H1 (cell line): Measurements from ENCODE around the gene TAOK1. TPM values are rescaled to one million over a fixed set of nuclear protein-coding genes. Genes with fewer than 3 reads are reported as not detected.

Experiments
- CTCF ChIA-PET: fragments of 300-600 bp; sonication (Branson Sonifier 250); formaldehyde crosslinking; loops from one replicate; lab custom pipeline; 2021; ENCODE audit not compliant: partially characterized antibody; lab: Charles Lee
- POLR2A ChIA-PET: fragments of 300-600 bp; sonication (Branson Sonifier 250); formaldehyde crosslinking; loops from one replicate; lab custom pipeline; 2021; ENCODE audit warnings: inconsistent platforms; ENCODE audit not compliant: partially characterized antibody; lab: Charles Lee
- DNase-seq, 2 experiments: peaks; one replicate each; pipeline versions ENCODE4 v3.0.0 to v3.0.0-alpha.2; 2010 to 2022; ENCODE audit warnings: low spot score in 2 of 2, low read depth in 1 of 2, mixed read lengths in 1 of 2
- FAIRE-seq: peaks from 2 replicates; lab custom pipeline; 2011; peaks lifted over from hg19 to GRCh38; lab: Jason Lieb, UNC
- H2AFZ ChIP-seq: 2 replicates; pipeline ENCODE4 v1.8.1; 2012; ENCODE audit warnings: low read length, inconsistent platforms
- H2AK5ac ChIP-seq: 2 replicates; pipeline ENCODE4 v1.6.1; 2013; ENCODE audit warnings: low read depth, low read length
- H2BK120ac ChIP-seq: replicated peaks from 2 replicates; pipeline ENCODE3; 2013; ENCODE audit warnings: low read depth, low read length, inconsistent platforms
- H2BK12ac ChIP-seq: 2 replicates; pipeline ENCODE4 v1.6.1; 2013; ENCODE audit warnings: low read depth, low read length
- H2BK15ac ChIP-seq: 2 replicates; pipeline ENCODE4 v1.6.1; 2013; ENCODE audit warnings: low read length
- H2BK20ac ChIP-seq: 2 replicates; pipeline ENCODE4 v1.6.1; 2013; ENCODE audit warnings: low read length
- H2BK5ac ChIP-seq: 2 replicates; pipeline ENCODE4 v1.6.1; 2013; ENCODE audit warnings: low read depth, low read length
- H3K14ac ChIP-seq: 2 replicates; pipeline ENCODE4 v1.6.1; 2013; ENCODE audit warnings: inconsistent platforms; ENCODE audit not compliant: insufficient read length
- H3K18ac ChIP-seq: 2 replicates; pipeline ENCODE4 v1.6.1; 2013; ENCODE audit warnings: low read length; ENCODE audit errors: extremely low read depth
- H3K23ac ChIP-seq: 2 replicates; pipeline ENCODE4 v1.6.1; 2013; ENCODE audit warnings: inconsistent platforms; ENCODE audit not compliant: insufficient read length
- H3K23me2 ChIP-seq: 2 replicates; pipeline ENCODE4 v1.6.1; 2013; ENCODE audit warnings: low read depth, low read length
- H3K27ac ChIP-seq: 2 replicates; pipeline ENCODE4 v1.6.1; 2011; ENCODE audit warnings: low read depth, low read length, inconsistent platforms
- H3K27me3 ChIP-seq, 4 experiments: replicated peaks in 1 of 4; 1 replicate in 1 of 4; 2 replicates in 3 of 4; pipeline versions ENCODE4 v1.6.1 to v1.8.1; 2011 to 2013; ENCODE audit warnings: low read length in 3 of 4, mild to moderate bottlenecking in 3 of 4, inconsistent platforms in 2 of 4, mixed read lengths in 2 of 4, moderate library complexity in 1 of 4; ENCODE audit not compliant: control insufficient read depth in 3 of 4, insufficient read depth in 3 of 4; ENCODE audit errors: extremely low read depth in 1 of 4
- H3K36me3 ChIP-seq, 4 experiments: 2 replicates each; pipeline versions ENCODE4 v1.6.1 to v1.8.1; 2011 to 2013; ENCODE audit warnings: mild to moderate bottlenecking in 4 of 4, low read length in 3 of 4, moderate library complexity in 2 of 4, control low read depth in 1 of 4, inconsistent platforms in 1 of 4; ENCODE audit not compliant: insufficient read depth in 4 of 4, control insufficient read depth in 2 of 4
- H3K4ac ChIP-seq: replicated peaks from 2 replicates; pipeline ENCODE3; 2013; ENCODE audit warnings: low read length, low read depth, mixed read lengths, inconsistent platforms; ENCODE audit not compliant: insufficient read length
- H3K4me1 ChIP-seq, 4 experiments: replicated peaks in 1 of 4; 1 replicate in 1 of 4; 2 replicates in 3 of 4; pipeline versions ENCODE4 v1.6.1 to v1.8.1; 2011 to 2013; ENCODE audit warnings: low read length in 3 of 4, inconsistent platforms in 2 of 4, mixed read lengths in 1 of 4; ENCODE audit not compliant: insufficient read depth in 4 of 4, control insufficient read depth in 3 of 4
- H3K4me2 ChIP-seq, 2 experiments: 2 replicates each; pipeline versions ENCODE4 v1.6.1 to v1.8.1; 2011 to 2013; ENCODE audit warnings: low read depth in 2 of 2, low read length in 2 of 2, control low read depth in 1 of 2, inconsistent platforms in 1 of 2, mild to moderate bottlenecking in 1 of 2; ENCODE audit not compliant: insufficient read depth in 1 of 2
- H3K4me3 ChIP-seq, 4 experiments: fragments of 200-600, 300-600 bp in 1 of 4; sonication (generic), shearing (Covaris generic), sonication (Bioruptor Twin) in 1 of 4; 2 replicates each; pipeline versions ENCODE4 v1.5.1 to v1.8.1; 2011 to 2016; ENCODE audit warnings: low read length in 4 of 4, low read depth in 3 of 4, control low read depth in 2 of 4, inconsistent platforms in 2 of 4, mild to moderate bottlenecking in 2 of 4, mixed read lengths in 1 of 4, moderate library complexity in 1 of 4; ENCODE audit not compliant: insufficient read depth in 2 of 4; ENCODE audit errors: extremely low read depth in 1 of 4
- H3K56ac ChIP-seq: replicated peaks from 2 replicates; pipeline ENCODE3; 2013; ENCODE audit warnings: low read depth, mild to moderate bottlenecking, mixed read lengths, low read length, inconsistent platforms; ENCODE audit not compliant: insufficient read length
- H3K79me1 ChIP-seq: 2 replicates; pipeline ENCODE4 v1.6.1; 2013; ENCODE audit warnings: low read depth, low read length, control low read depth
- H3K79me2 ChIP-seq, 2 experiments: 2 replicates each; pipeline versions ENCODE4 v1.6.1 to v1.8.1; 2012 to 2013; ENCODE audit warnings: low read length in 2 of 2, mild to moderate bottlenecking in 2 of 2, inconsistent platforms in 1 of 2; ENCODE audit not compliant: insufficient read depth in 2 of 2, control insufficient read depth in 1 of 2
- H3K9ac ChIP-seq, 4 experiments: replicated peaks in 1 of 4; 1 replicate in 1 of 4; 2 replicates in 3 of 4; pipeline versions ENCODE4 v1.6.1 to v1.8.1; 2011 to 2013; ENCODE audit warnings: low read depth in 3 of 4, low read length in 3 of 4, control low read depth in 2 of 4, mild to moderate bottlenecking in 2 of 4, moderate library complexity in 2 of 4, inconsistent platforms in 1 of 4; ENCODE audit errors: extremely low read depth in 1 of 4
- H3K9me3 ChIP-seq, 2 experiments: 2 replicates each; pipeline versions ENCODE4 v1.6.1 to v1.8.1; 2012 to 2013; ENCODE audit warnings: mild to moderate bottlenecking in 2 of 2, moderate library complexity in 2 of 2, control low read depth in 1 of 2, inconsistent platforms in 1 of 2, low read depth in 1 of 2, low read length in 1 of 2, mixed read lengths in 1 of 2; ENCODE audit not compliant: insufficient read depth in 2 of 2
- H4K20me1 ChIP-seq, 2 experiments: replicated peaks in 1 of 2; 2 replicates each; pipeline versions ENCODE3 to v1.8.1; 2011 to 2013; ENCODE audit warnings: inconsistent platforms in 2 of 2, low read length in 2 of 2, mild to moderate bottlenecking in 1 of 2; ENCODE audit not compliant: insufficient read depth in 2 of 2, control insufficient read depth in 1 of 2
- H4K5ac ChIP-seq: 2 replicates; pipeline ENCODE4 v1.6.1; 2013; ENCODE audit warnings: low read length, low read depth, mixed read lengths, inconsistent platforms; ENCODE audit not compliant: insufficient read length
- H4K8ac ChIP-seq: 2 replicates; pipeline ENCODE4 v1.8.0; 2013; ENCODE audit warnings: mild to moderate bottlenecking, moderate library complexity, low read length, inconsistent platforms; ENCODE audit not compliant: insufficient read depth; ENCODE audit errors: extremely low read depth
- H4K91ac ChIP-seq: replicated peaks from 2 replicates; pipeline ENCODE3; 2013; ENCODE audit warnings: low read length, mixed read lengths, inconsistent platforms; ENCODE audit not compliant: insufficient read length
- CBX8 ChIP-seq: fragments of 300-800, 300-1000 bp; sonication (generic); IDR thresholded peaks from 2 replicates; pipeline ENCODE4 v1.7.1; 2016; ENCODE audit warnings: low read depth, low read length, borderline replicate concordance
- GABPA ChIP-seq: IDR thresholded peaks from 2 replicates; pipeline ENCODE4 v1.6.1; 2011; ENCODE audit warnings: mild to moderate bottlenecking, low read length, moderate library complexity, borderline replicate concordance; ENCODE audit not compliant: insufficient read depth
- MAFK ChIP-seq: IDR thresholded peaks from 2 replicates; pipeline ENCODE4 v1.6.1; 2012; ENCODE audit warnings: low read depth, mild to moderate bottlenecking, improper control_type of control experiment, low read length
- NANOG ChIP-seq: IDR thresholded peaks from 2 replicates; pipeline ENCODE4 v1.6.1; 2011; ENCODE audit warnings: low read length, low read depth, mild to moderate bottlenecking, inconsistent platforms; ENCODE audit not compliant: insufficient read depth, poor library complexity, severe bottlenecking
- SP2 ChIP-seq: IDR thresholded peaks from 2 replicates; pipeline ENCODE4 v1.6.1; 2012; ENCODE audit warnings: mild to moderate bottlenecking, low read length, inconsistent platforms
- WGBS, 2 experiments: shearing (Covaris generic) in 1 of 2; methylation state at CpG; one replicate each; pipeline versions ENCODE4 v1.1.6 to v1.1.7; 2013 to 2015; ENCODE audit warnings: low lambda C conversion rate in 2 of 2, mixed read lengths in 2 of 2, inconsistent platforms in 1 of 2, low coverage in 1 of 2, missing lambda C conversion rate in 1 of 2; ENCODE audit not compliant: insufficient replicate concordance in 2 of 2, insufficient coverage in 1 of 2, insufficient read length in 1 of 2; ENCODE audit errors: extremely low coverage in 1 of 2, missing lambda C conversion rate in 1 of 2; 5-methylcytosine and 5-hydroxymethylcytosine counted together
- polyA plus RNA-seq, 7 experiments: library from polyadenylated mRNA; depleted of rRNA in 3 of 7; stranded (reverse) in 5 of 7; unstranded in 2 of 7; fragments of >200 nt in 5 of 7; fragments of 200-250 nt in 2 of 7; gene quantifications; 1 replicate in 5 of 7; 2 replicates in 1 of 7; 4 replicates in 1 of 7; pipeline versions ENCODE4 v1.2.1 to v1.2.3, GENCODE V29; 2011 to 2013; ENCODE audit warnings: missing spikeins in 2 of 7, mixed read lengths in 2 of 7
- total RNA-seq: library from RNA; stranded (reverse); fragmentation: NEBNext Ultra II Directional; extraction: Animal tissue kit (Norgen Biotek cat#: 25700); gene quantifications from 2 replicates; pipeline ENCODE4 v1.2.1, GENCODE V29; 2021

Gene TAOK1
- total and polyA plus RNA-seq, 2 of the 8 experiments (the other 6 are each of a cell fraction or from before 2014, with no cell fraction given): 12.2 to 90.6 TPM

GRCh38 chr17:29578626-29579485 is 188.7 kb downstream of the TAOK1 start:
- Histone ChIP-seq H3K27ac (no peak overlapping the region), H2BK15ac (no peak overlapping the region), H2BK120ac (no peak overlapping the region), H3K36me3 (peaks cover 14 to 33% (median 15%) of the 10 kb centered on the region in 4 experiments; a peak in 6 of 8 replicates), H4K5ac (no peak overlapping the region), H2AFZ (no peak overlapping the region), H3K23ac (no peak overlapping the region), H2AK5ac (no peak overlapping the region), H4K91ac (no peak overlapping the region), H3K9ac (no peak overlapping the region), H3K4ac (no peak overlapping the region), H4K20me1 (peaks cover 0 to 13% of the 10 kb centered on the region in 2 experiments), H3K56ac (no peak overlapping the region), H3K14ac (no peak overlapping the region), H2BK12ac (no peak overlapping the region), H4K8ac (no peak overlapping the region), H3K4me3 (no peak overlapping the region), H2BK20ac (no peak overlapping the region), H3K9me3 (no peaks in the 10 kb centered on the region), H3K27me3 (no peaks in the 10 kb centered on the region), H3K4me2 (no peak overlapping the region), H3K4me1 (no peaks in the 10 kb centered on the region; a peak in 1 of 7 replicates), H3K79me1 (peaks cover 3% of the 10 kb centered on the region; the same call in 1 of the 2 replicates), H2BK5ac (no peak overlapping the region), H3K18ac (no peak overlapping the region), H3K79me2 (peaks cover 0 to under 1% of the 10 kb centered on the region in 2 experiments; a peak in 1 of 4 replicates), H3K23me2 (no peaks in the 10 kb centered on the region)
- no peak for DNase-seq
- TF ChIP-seq SP2 (no peak), MAFK (no peak), GABPA (no peak), CBX8 (no peak), NANOG (no peak)
- CTCF ChIA-PET: interaction anchor here (0.7 to 15.3 kb wide), 13 partner anchors 9 to 515 kb away, joined by 3 to 193 read pairs (median 4); partner anchors contain the start of genes ABHD15, ANKRD13B and CORO6
- no peak for FAIRE-seq
- 91% methylated on average over 14 of the region's 14 CpGs; no CpG with 5 or more reads in 1 of the 2 experiments for WGBS, 2 experiments
- POLR2A ChIA-PET: interaction anchor here (1.0 to 5.1 kb wide), 4 partner anchors 9 to 19 kb away, joined by 3 to 19 read pairs (median 4); partner anchors contain the start of gene ANKRD13B
